Ishikawa (cell line): Measurements from ENCODE around the gene CHTF18.

Source experiments
- CEBPB ChIP-seq: IDR thresholded peaks from 2 replicates; pipeline ENCODE4 v1.6.1; 2012
- CREB1 ChIP-seq: IDR thresholded peaks from 2 replicates; pipeline ENCODE4 v1.6.1; 2012; ENCODE audit warnings: low read depth
- EGR1 ChIP-seq: IDR thresholded peaks from 2 replicates; pipeline ENCODE4 v1.6.1; 2012
- EP300 ChIP-seq: IDR thresholded peaks from 2 replicates; pipeline ENCODE4 v1.6.1; 2012; ENCODE audit warnings: borderline replicate concordance
- FOXM1 ChIP-seq: IDR thresholded peaks from 2 replicates; pipeline ENCODE4 v1.6.1; 2012; ENCODE audit warnings: low read depth, borderline replicate concordance
- MAX ChIP-seq: IDR thresholded peaks from 2 replicates; pipeline ENCODE4 v1.6.1; 2012
- NFIC ChIP-seq: IDR thresholded peaks from 2 replicates; pipeline ENCODE4 v1.6.1; 2012
- RAD21 ChIP-seq: IDR thresholded peaks from 2 replicates; pipeline ENCODE4 v1.6.1; 2012; ENCODE audit warnings: low read depth
- REST ChIP-seq: IDR thresholded peaks from 2 replicates; pipeline ENCODE4 v1.6.1; 2012; ENCODE audit warnings: low read depth, mild to moderate bottlenecking
- TAF1 ChIP-seq: IDR thresholded peaks from 2 replicates; pipeline ENCODE4 v1.6.1; 2012; ENCODE audit warnings: low read depth, mild to moderate bottlenecking
- TCF12 ChIP-seq: IDR thresholded peaks from 2 replicates; pipeline ENCODE4 v1.6.1; 2012; ENCODE audit warnings: low read depth
- TEAD4 ChIP-seq: IDR thresholded peaks from 2 replicates; pipeline ENCODE4 v1.6.1; 2012
- USF1 ChIP-seq: IDR thresholded peaks from 2 replicates; pipeline ENCODE4 v1.6.1; 2012
- YY1 ChIP-seq: IDR thresholded peaks from 2 replicates; pipeline ENCODE4 v1.6.1; 2012; ENCODE audit warnings: low read depth
- ZBTB7A ChIP-seq: IDR thresholded peaks from 2 replicates; pipeline ENCODE4 v1.6.1; 2012; ENCODE audit warnings: low read depth

Gene CHTF18

GRCh38 chr16:781346-782010 lies 6.9 kb upstream of the CHTF18 start:
- TF ChIP-seq TAF1 (no peak), FOXM1 (no peak), TCF12 (no peak), REST (no peak), USF1 (no peak), NFIC (no peak), RAD21 (no peak), CEBPB (no peak), TEAD4 (no peak), YY1 (no peak), EP300 (no peak)

GRCh38 chr16:782258-782657 lies 6.2 kb upstream of the CHTF18 start:
- TF ChIP-seq CREB1 (no peak), NFIC (no peak), TCF12 (no peak), TEAD4 (no peak), EGR1 (no peak), YY1 (no peak), TAF1 (no peak), USF1 (no peak), REST (no peak), CEBPB (no peak), ZBTB7A (no peak), MAX (no peak), RAD21 (no peak), EP300 (no peak), FOXM1 (no peak)

- TF ChIP-seq TEAD4 (0 out of 2 replicates have a peak, but pooled peaks have one; percentile 4), USF1 (peak; percentile 53; the same call in 1 of the 2 replicates), TCF12 (peak; percentile 69; the same call in 1 of the 2 replicates), MAX (no peak; the same call in none of the 2 replicates), ZBTB7A (peak; percentile 73; the same call in 1 of the 2 replicates), EP300 (peak; percentile 31; the same call in 1 of the 2 replicates), FOXM1 (no peak), NFIC (peak; percentile 82)
Measured at GRCh38 chr16:782766-783403, 5.5 kb upstream of the CHTF18 start.

- TF ChIP-seq RAD21 (no peak), TEAD4 (no peak), TAF1 (no peak), ZBTB7A (no peak), YY1 (no peak), CEBPB (no peak), FOXM1 (no peak), REST (no peak), TCF12 (no peak), MAX (no peak), CREB1 (no peak), NFIC (no peak), EGR1 (no peak), EP300 (no peak), USF1 (no peak)
Measured at GRCh38 chr16:783404-784161, 4.8 kb upstream of the CHTF18 start.
